Measurements from ENCODE around the gene PAFAH1B1.

Gene PAFAH1B1

DNA sequence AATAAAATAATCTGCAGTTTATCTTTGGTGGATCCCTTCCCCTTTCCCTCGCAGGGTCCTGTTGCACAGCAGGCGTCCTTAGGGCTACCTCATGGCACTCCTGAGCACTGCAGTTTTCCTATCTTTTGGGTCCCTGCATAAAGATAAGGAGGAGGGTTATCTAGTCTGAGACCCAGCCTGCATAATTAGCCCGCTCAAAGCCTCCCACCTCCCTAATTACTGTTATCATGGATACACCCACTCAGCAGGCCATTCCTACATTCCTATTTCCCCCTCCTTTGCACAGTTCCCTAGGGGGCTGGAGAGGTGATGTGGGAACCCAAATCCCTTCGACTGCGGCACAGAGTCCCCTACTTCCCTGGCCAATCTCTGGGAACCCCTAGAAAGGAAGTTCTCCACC lies 123.2 kb downstream of the PAFAH1B1 start (continued):
- TF ChIP-seq, protein P1, sequence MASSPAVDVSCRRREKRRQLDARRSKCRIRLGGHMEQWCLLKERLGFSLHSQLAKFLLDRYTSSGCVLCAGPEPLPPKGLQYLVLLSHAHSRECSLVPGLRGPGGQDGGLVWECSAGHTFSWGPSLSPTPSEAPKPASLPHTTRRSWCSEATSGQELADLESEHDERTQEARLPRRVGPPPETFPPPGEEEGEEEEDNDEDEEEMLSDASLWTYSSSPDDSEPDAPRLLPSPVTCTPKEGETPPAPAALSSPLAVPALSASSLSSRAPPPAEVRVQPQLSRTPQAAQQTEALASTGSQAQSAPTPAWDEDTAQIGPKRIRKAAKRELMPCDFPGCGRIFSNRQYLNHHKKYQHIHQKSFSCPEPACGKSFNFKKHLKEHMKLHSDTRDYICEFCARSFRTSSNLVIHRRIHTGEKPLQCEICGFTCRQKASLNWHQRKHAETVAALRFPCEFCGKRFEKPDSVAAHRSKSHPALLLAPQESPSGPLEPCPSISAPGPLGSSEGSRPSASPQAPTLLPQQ (tag by site-specific recombination; IDR thresholded peaks at IDR 0.05) = no peak
- TF ChIP-seq ZNF777 (tag by site-specific recombination; IDR thresholded peaks at IDR 0.05; ENCODE audit: borderline replicate concordance) (no peak), ZNF621 (tag by site-specific recombination; IDR thresholded peaks at IDR 0.05) (no peak)
- TF ChIP-seq, protein P2, sequence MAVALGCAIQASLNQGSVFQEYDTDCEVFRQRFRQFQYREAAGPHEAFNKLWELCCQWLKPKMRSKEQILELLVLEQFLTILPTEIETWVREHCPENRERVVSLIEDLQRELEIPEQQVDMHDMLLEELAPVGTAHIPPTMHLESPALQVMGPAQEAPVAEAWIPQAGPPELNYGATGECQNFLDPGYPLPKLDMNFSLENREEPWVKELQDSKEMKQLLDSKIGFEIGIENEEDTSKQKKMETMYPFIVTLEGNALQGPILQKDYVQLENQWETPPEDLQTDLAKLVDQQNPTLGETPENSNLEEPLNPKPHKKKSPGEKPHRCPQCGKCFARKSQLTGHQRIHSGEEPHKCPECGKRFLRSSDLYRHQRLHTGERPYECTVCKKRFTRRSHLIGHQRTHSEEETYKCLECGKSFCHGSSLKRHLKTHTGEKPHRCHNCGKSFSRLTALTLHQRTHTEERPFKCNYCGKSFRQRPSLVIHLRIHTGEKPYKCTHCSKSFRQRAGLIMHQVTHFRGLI (tag by site-specific recombination; IDR thresholded peaks at IDR 0.05) = no peak

DNA sequence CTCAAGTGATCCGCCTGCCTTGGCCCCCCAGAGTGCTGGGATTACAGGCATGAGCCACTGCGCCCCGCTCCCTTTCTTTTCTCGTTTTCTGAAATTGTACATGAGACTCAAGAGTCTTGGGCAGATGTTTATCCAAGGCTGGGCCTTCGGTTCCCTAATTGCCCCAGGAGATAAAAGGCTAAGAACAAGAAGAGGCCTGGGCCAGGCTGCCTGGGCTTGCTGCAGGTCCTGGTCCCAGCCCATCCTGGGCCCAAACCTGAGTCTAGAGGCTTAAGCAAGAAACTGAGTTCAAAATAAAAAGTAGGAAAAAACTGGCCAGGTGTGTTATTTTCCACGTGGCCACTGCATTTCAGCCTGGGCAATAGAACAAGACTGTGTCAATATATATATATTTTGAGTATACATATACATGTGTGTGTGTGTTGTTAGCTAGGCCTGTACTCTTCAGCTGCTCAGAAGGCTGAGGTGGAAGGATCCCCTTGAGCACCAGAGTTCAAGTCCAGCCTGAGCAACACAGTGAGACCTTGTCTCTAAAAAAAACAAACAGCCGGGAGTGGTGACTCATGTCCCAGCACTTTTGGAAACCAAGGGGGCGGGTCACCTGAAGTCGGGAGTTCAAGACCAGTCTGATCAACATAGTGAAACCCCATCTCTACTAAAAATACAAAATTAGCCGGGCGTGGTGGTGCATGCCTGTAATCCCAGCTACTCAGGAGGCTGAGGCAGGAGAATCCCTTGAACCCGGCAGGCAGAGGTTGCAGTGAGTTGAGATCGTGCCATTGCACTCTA lies 124.9 kb downstream of the PAFAH1B1 start:
- Histone ChIP-seq H3K9me3 (ENCODE audit: control insufficient read depth, insufficient read depth, low read depth, low read length) (no peaks in the 10 kb centered on the region), H3K36me3 (ENCODE audit: control insufficient read depth in 2 of 2, insufficient read depth in 1 of 2, low read length in 2 of 2) (no peaks in the 10 kb centered on the region), H3K4me1 (ENCODE audit: control insufficient read depth, insufficient read depth, low read length) (peaks cover 3% of the 10 kb centered on the region; the same call in 1 of the 2 replicates), H3K27ac (ENCODE audit: extremely low read depth, low read depth, low read length) (no peak overlapping the region), H3K4me3 (ENCODE audit: low read depth, low read length) (no peak overlapping the region)
- CTCF ChIA-PET = no interaction called here
- POLR2A ChIA-PET = interaction anchor here (0.7 kb wide), 1 partner anchor 296 kb away, joined by 4 read pairs; no protein-coding TSS in a partner anchor
- TF ChIP-seq ZEB2 (tag by site-specific recombination; IDR thresholded peaks at IDR 0.05) = no peak
- no peak for TF ChIP-seq SCRT1 (tag by site-specific recombination; IDR thresholded peaks at IDR 0.05; ENCODE audit: borderline replicate concordance)
- TF ChIP-seq ZNF426 (tag by site-specific recombination; IDR thresholded peaks at IDR 0.05) = no peak
- TF ChIP-seq ZBTB21 (tag by site-specific recombination; IDR thresholded peaks at IDR 0.05) = no peak
- TF ChIP-seq, protein P3, sequence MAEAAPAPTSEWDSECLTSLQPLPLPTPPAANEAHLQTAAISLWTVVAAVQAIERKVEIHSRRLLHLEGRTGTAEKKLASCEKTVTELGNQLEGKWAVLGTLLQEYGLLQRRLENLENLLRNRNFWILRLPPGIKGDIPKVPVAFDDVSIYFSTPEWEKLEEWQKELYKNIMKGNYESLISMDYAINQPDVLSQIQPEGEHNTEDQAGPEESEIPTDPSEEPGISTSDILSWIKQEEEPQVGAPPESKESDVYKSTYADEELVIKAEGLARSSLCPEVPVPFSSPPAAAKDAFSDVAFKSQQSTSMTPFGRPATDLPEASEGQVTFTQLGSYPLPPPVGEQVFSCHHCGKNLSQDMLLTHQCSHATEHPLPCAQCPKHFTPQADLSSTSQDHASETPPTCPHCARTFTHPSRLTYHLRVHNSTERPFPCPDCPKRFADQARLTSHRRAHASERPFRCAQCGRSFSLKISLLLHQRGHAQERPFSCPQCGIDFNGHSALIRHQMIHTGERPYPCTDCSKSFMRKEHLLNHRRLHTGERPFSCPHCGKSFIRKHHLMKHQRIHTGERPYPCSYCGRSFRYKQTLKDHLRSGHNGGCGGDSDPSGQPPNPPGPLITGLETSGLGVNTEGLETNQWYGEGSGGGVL (tag by site-specific recombination; IDR thresholded peaks at IDR 0.05) = no peak
- TF ChIP-seq ZNF785 (tag by site-specific recombination; IDR thresholded peaks at IDR 0.05) = no peak
- no peak for TF ChIP-seq ZNF132 (tag by site-specific recombination; IDR thresholded peaks at IDR 0.05; ENCODE audit: borderline replicate concordance)
- TF ChIP-seq ZNF10 (tag by site-specific recombination; IDR thresholded peaks at IDR 0.05) = no peak
- no peak for TF ChIP-seq ZNF677 (tag by site-specific recombination; IDR thresholded peaks at IDR 0.05)
- TF ChIP-seq ZFHX2 (tag by site-specific recombination; conservative IDR thresholded peaks at IDR 0.05) = no peak
- TF ChIP-seq ZNF354C (tag by site-specific recombination; IDR thresholded peaks at IDR 0.05; ENCODE audit: borderline replicate concordance, low read depth) = no peak
- TF ChIP-seq ZNF626 (tag by site-specific recombination; IDR thresholded peaks at IDR 0.05) = no peak
- TF ChIP-seq, protein P4, sequence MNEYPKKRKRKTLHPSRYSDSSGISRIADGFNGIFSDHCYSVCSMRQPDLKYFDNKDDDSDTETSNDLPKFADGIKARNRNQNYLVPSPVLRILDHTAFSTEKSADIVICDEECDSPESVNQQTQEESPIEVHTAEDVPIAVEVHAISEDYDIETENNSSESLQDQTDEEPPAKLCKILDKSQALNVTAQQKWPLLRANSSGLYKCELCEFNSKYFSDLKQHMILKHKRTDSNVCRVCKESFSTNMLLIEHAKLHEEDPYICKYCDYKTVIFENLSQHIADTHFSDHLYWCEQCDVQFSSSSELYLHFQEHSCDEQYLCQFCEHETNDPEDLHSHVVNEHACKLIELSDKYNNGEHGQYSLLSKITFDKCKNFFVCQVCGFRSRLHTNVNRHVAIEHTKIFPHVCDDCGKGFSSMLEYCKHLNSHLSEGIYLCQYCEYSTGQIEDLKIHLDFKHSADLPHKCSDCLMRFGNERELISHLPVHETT (tag by site-specific recombination; IDR thresholded peaks at IDR 0.05) = 0 out of 2 replicates have a peak, but pooled peaks have one; percentile 16
- no peak for TF ChIP-seq ZNF623 (tag by site-specific recombination; IDR thresholded peaks at IDR 0.05)
- TF ChIP-seq, protein P5, sequence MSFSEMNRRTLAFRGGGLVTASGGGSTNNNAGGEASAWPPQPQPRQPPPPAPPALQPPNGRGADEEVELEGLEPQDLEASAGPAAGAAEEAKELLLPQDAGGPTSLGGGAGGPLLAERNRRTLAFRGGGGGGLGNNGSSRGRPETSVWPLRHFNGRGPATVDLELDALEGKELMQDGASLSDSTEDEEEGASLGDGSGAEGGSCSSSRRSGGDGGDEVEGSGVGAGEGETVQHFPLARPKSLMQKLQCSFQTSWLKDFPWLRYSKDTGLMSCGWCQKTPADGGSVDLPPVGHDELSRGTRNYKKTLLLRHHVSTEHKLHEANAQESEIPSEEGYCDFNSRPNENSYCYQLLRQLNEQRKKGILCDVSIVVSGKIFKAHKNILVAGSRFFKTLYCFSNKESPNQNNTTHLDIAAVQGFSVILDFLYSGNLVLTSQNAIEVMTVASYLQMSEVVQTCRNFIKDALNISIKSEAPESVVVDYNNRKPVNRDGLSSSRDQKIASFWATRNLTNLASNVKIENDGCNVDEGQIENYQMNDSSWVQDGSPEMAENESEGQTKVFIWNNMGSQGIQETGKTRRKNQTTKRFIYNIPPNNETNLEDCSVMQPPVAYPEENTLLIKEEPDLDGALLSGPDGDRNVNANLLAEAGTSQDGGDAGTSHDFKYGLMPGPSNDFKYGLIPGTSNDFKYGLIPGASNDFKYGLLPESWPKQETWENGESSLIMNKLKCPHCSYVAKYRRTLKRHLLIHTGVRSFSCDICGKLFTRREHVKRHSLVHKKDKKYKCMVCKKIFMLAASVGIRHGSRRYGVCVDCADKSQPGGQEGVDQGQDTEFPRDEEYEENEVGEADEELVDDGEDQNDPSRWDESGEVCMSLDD (tag by site-specific recombination; IDR thresholded peaks at IDR 0.05) = no peak
- TF ChIP-seq, protein P6, sequence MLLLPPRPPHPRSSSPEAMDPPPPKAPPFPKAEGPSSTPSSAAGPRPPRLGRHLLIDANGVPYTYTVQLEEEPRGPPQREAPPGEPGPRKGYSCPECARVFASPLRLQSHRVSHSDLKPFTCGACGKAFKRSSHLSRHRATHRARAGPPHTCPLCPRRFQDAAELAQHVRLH (tag by site-specific recombination; IDR thresholded peaks at IDR 0.05) = 0 out of 2 replicates have a peak, but pooled peaks have one; percentile 36
- TF ChIP-seq, protein P7, sequence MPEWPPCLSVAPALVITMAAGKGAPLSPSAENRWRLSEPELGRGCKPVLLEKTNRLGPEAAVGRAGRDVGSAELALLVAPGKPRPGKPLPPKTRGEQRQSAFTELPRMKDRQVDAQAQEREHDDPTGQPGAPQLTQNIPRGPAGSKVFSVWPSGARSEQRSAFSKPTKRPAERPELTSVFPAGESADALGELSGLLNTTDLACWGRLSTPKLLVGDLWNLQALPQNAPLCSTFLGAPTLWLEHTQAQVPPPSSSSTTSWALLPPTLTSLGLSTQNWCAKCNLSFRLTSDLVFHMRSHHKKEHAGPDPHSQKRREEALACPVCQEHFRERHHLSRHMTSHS (tag by site-specific recombination; IDR thresholded peaks at IDR 0.05) = no peak
- no peak for TF ChIP-seq ZSCAN16 (tag by site-specific recombination; IDR thresholded peaks at IDR 0.05)
- no peak for TF ChIP-seq ZNF133 (tag by site-specific recombination; IDR thresholded peaks at IDR 0.05)
- TF ChIP-seq ZNF76 (tag by site-specific recombination; IDR thresholded peaks at IDR 0.05; ENCODE audit: borderline replicate concordance, low read depth) = no peak

Data from HEK293 (cell line).